Neural progenitor cell (in vitro differentiated cells): ENCODE measurements around the gene CDR2L.

Experiments
- CTCF ChIP-seq: fragments of 200-600 bp; sonication (generic); IDR thresholded peaks from 2 replicates; pipeline ENCODE4 v1.5.1; 2017; ENCODE audit warnings: antibody characterized with exemption, mild to moderate bottlenecking
- EZH2 ChIP-seq: fragments of 200-600 bp; sonication (generic); IDR thresholded peaks from 2 replicates; pipeline ENCODE4 v1.6.1; 2017; ENCODE audit warnings: antibody characterized with exemption, mild to moderate bottlenecking, moderate library complexity

- TF ChIP-seq EZH2: no peak
- no peak for TF ChIP-seq CTCF
These were observed 25.7 kb downstream of the CDR2L start for GRCh38 chr17:75013092-75013559.
